ENCODE data around the gene IQSEC1.

GRCh38 chr3:12963231-12963896, 109.9 kb downstream of the IQSEC1 start:
- TF ChIP-seq CTCF (conservative IDR thresholded peaks at IDR 0.05; ENCODE audit: low read depth in 2 of 2) (no peak), EZH2phosphoT487 (IDR thresholded peaks at IDR 0.05; ENCODE audit: unreplicated experiment) (no peak)
